Measurements from ENCODE around the gene DRD1. TPM values are rescaled to one million over a fixed set of nuclear protein-coding genes. Genes with fewer than 3 reads are reported as not detected.

The DRD1 gene
- total RNA-seq, 1 experiment from 2014 or later, result 1.0 TPM

GRCh38 chr5:175484829-175485228 is 40.8 kb upstream of the DRD1 start:
- Histone ChIP-seq H3K27ac (ENCODE audit: low read length) (no peak overlapping the region), H3K27me3 (ENCODE audit: control insufficient read depth, insufficient read depth, low read length) (no peaks in the 10 kb centered on the region), H3K36me3 (ENCODE audit: control insufficient read depth, insufficient read depth, low read length) (peaks cover 2% of the 10 kb centered on the region; the same call in 1 of the 2 replicates), H3K4me3 (ENCODE audit: low read depth in 2 of 2, low read length in 2 of 2) (no peak overlapping the region), H3K9me3 (ENCODE audit: control insufficient read depth, insufficient read depth, low read depth, low read length) (no peaks in the 10 kb centered on the region), H3K4me1 (ENCODE audit: control insufficient read depth, insufficient read depth, low read length) (peaks cover 1% of the 10 kb centered on the region)
- DNase-seq (ENCODE audit: low read depth, low spot score) (no peak), ATAC-seq (no peak)
- ChIA-PET CTCF (no interaction called here), POLR2A (no interaction called here)
- in situ Hi-C loops (cut with HindIII; ENCODE audit: low pct_unique_long_range_greater_than_20kb, low sequenced_read_pairs), result no loop called here
- intact Hi-C loops (cut with micrococcal nuclease; ENCODE audit: unreplicated experiment), result no loop called here
- TF ChIP-seq POLR2AphosphoS5 (IDR thresholded peaks at IDR 0.05; ENCODE audit: low read depth, low read length) (no peak), SIN3A (IDR thresholded peaks at IDR 0.05; ENCODE audit: borderline replicate concordance, insufficient read depth, low read depth, low read length) (no peak), REST (IDR thresholded peaks at IDR 0.05; ENCODE audit: insufficient read depth in 1 of 2, low read depth in 2 of 2, low read length in 1 of 2) (no peak), CTCF (IDR thresholded peaks at IDR 0.05) (no peak), TCF7L2 (IDR thresholded peaks at IDR 0.05; ENCODE audit: low read depth, low read length) (no peak)
- BruUV-seq (replicated peaks), result no TSS peak

GRCh38 chr5:175484322-175484721 is 40.3 kb upstream of the DRD1 start:
- peaks cover 4% of the 10 kb centered on the region for H3K36me3 ChIP-seq (ENCODE audit: control insufficient read depth, insufficient read depth, low read length)
- ChIA-PET POLR2A (no interaction called here), CTCF (no interaction called here)
- no peaks in the 10 kb centered on the region for H3K27me3 ChIP-seq (ENCODE audit: control insufficient read depth, insufficient read depth, low read length)
- intact Hi-C loops (cut with micrococcal nuclease; ENCODE audit: unreplicated experiment), result no loop called here
- no peak for TF ChIP-seq POLR2AphosphoS5 (IDR thresholded peaks at IDR 0.05; ENCODE audit: low read depth, low read length)
- TF ChIP-seq REST (IDR thresholded peaks at IDR 0.05; ENCODE audit: insufficient read depth in 1 of 2, low read depth in 2 of 2, low read length in 1 of 2), result no peak
- TF ChIP-seq SIN3A (IDR thresholded peaks at IDR 0.05; ENCODE audit: borderline replicate concordance, insufficient read depth, low read depth, low read length), result no peak
- TF ChIP-seq TCF7L2 (IDR thresholded peaks at IDR 0.05; ENCODE audit: low read depth, low read length), result no peak
- TF ChIP-seq CTCF (IDR thresholded peaks at IDR 0.05), result no peak
- peaks cover 5% of the 10 kb centered on the region for H3K4me1 ChIP-seq (ENCODE audit: control insufficient read depth, insufficient read depth, low read length)
- no peak overlapping the region for H3K27ac ChIP-seq (ENCODE audit: low read length)
- in situ Hi-C loops (cut with HindIII; ENCODE audit: low pct_unique_long_range_greater_than_20kb, low sequenced_read_pairs), result no loop called here
- no TSS peak for BruUV-seq (replicated peaks)
- no peak for DNase-seq (ENCODE audit: low read depth, low spot score)
- ATAC-seq, result no peak
- H3K9me3 ChIP-seq (ENCODE audit: control insufficient read depth, insufficient read depth, low read depth, low read length), result no peaks in the 10 kb centered on the region
- H3K4me3 ChIP-seq (ENCODE audit: low read depth in 2 of 2, low read length in 2 of 2), result no peak overlapping the region
